Measurements from ENCODE around the gene REXO5. TPM values are rescaled to one million over a fixed set of nuclear protein-coding genes. Genes with fewer than 3 reads are reported as not detected.

REXO5 gene
- total RNA-seq, 1 experiment from 2014 or later: 6.7 TPM

DNA sequence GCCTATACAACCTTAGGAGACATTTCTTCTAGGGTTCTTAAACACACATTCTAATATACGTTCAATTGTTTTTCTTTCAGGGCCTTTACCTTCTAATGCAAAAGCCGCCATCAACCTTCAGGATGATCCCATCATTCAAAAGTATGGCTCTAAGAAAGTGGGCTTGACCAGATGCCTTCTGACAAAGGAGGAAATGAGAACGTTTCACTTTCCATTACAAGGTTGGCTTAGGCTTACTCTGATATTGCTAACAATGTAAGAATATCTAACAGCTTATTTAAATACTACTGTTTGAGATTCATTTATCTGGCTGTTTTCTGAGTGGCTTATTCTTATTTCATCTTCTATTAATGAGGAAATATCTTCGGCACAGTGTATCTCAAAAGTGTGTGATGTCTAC, 15.4 kb downstream of the REXO5 start:
- Histone ChIP-seq H2BK120ac (ENCODE audit: low read depth, low read length, poor library complexity, severe bottlenecking) (no peak overlapping the region), H3K4me2 (ENCODE audit: insufficient read depth, insufficient read length, low read length) (no peak overlapping the region), H4K20me1 (ENCODE audit: control insufficient read depth, insufficient read depth, insufficient read length) (no peaks in the 10 kb centered on the region), H3K56ac (ENCODE audit: insufficient read length, low read depth, low read length) (no peak overlapping the region), H3K14ac (ENCODE audit: insufficient read depth, low read length) (no peak overlapping the region), H3K27me3 (ENCODE audit: insufficient read depth, low read length) (no peaks in the 10 kb centered on the region), H2BK20ac (ENCODE audit: low read depth, low read length, poor library complexity, severe bottlenecking) (no peak overlapping the region), H3K79me2 (ENCODE audit: insufficient read depth, low read length) (no peaks in the 10 kb centered on the region), H3K4me1 (ENCODE audit: insufficient read depth, low read length) (no peaks in the 10 kb centered on the region), H2AFZ (ENCODE audit: low read length) (no peak overlapping the region), H3K27ac (ENCODE audit: insufficient read length, low read depth, low read length) (no peak overlapping the region), H2BK15ac (ENCODE audit: low read depth, low read length) (no peak overlapping the region), H3T11ph (ENCODE audit: low read length) (no peak overlapping the region), H2AK5ac (ENCODE audit: insufficient read length, low read length) (no peak overlapping the region), H3K9me3 (ENCODE audit: control insufficient read depth, low read depth, low read length) (no peaks in the 10 kb centered on the region), H4K91ac (ENCODE audit: insufficient read length, low read depth, low read length) (no peak overlapping the region), H2BK5ac (ENCODE audit: insufficient read length, low read length) (no peak overlapping the region), H3K9ac (ENCODE audit: extremely low read depth, insufficient read length, low read length) (no peak overlapping the region), H3K4ac (ENCODE audit: low read depth, low read length) (no peak overlapping the region), H3K79me1 (ENCODE audit: insufficient read depth, low read depth, low read length, poor library complexity, severe bottlenecking) (no peaks in the 10 kb centered on the region), H3K23me2 (ENCODE audit: insufficient read length, low read depth, low read length, poor library complexity, severe bottlenecking) (no peaks in the 10 kb centered on the region), H3K18ac (ENCODE audit: insufficient read length, low read depth, low read length) (no peak overlapping the region), H2BK12ac (ENCODE audit: insufficient read length, low read depth, low read length) (no peak overlapping the region), H4K5ac (ENCODE audit: insufficient read length, low read depth, low read length) (no peak overlapping the region), H4K8ac (replicated peaks; ENCODE audit: insufficient read length, low read depth, low read length) (no peak overlapping the region), H3K23ac (ENCODE audit: insufficient read length, low read depth, low read length) (no peak overlapping the region)
- H3K27me3 Mint-ChIP-seq (ENCODE audit: low read depth): no peaks in the 10 kb centered on the region
- no peak for TF ChIP-seq CTCF (conservative IDR thresholded peaks at IDR 0.05)
- no CpG with 5 or more reads among the region's 4 CpGs for WGBS (ENCODE audit: extremely low coverage, insufficient read length, low lambda C conversion rate)
- H3K9me3 Mint-ChIP-seq: no peaks in the 10 kb centered on the region
- DNase-seq: no peak
- H3K27ac Mint-ChIP-seq: no peak overlapping the region
- H3K4me3 Mint-ChIP-seq: no peak overlapping the region
- no peaks in the 10 kb centered on the region for H3K4me1 Mint-ChIP-seq
- peaks cover 9 to 64% (median 41%) of the 10 kb centered on the region in 3 experiments for H3K36me3 Mint-ChIP-seq (ENCODE audit: insufficient read depth in 1 of 3, low read depth in 3 of 3)

Data from H9 (cell line).